A673 (cell line): ENCODE data around the gene GSG1L. TPM values are rescaled to one million over a fixed set of nuclear protein-coding genes. Genes with fewer than 3 reads are reported as not detected.

Source experiments
- BruUV-seq: library from RNA; stranded (reverse); fragments of 400-500 nt; replicated peaks from 2 replicates; lab custom pipeline; 2021; lab: Mats Ljungman, UMichigan
- CTCF ChIA-PET: fragments of 300-600 bp; sonication (Branson Sonifier 250); formaldehyde crosslinking; loops from one replicate; lab custom pipeline; 2022; ENCODE audit warnings: antibody characterized with exemption; lab: Charles Lee
- POLR2A ChIA-PET: fragments of 300-600 bp; sonication (Branson Sonifier 250); formaldehyde crosslinking; loops from one replicate; lab custom pipeline; 2022; ENCODE audit warnings: antibody characterized with exemption; ENCODE audit not compliant: low non-redundant PET; lab: Charles Lee
- DNase-seq: peaks from one replicate; pipeline ENCODE4 v3.0.0-alpha.2; 2015; ENCODE audit warnings: low spot score
- H3K27ac ChIP-seq: fragments of 200-600 bp; sonication (generic); 2 replicates; pipeline ENCODE4 v1.5.1; 2016; ENCODE audit warnings: mixed run types, low read depth, mild to moderate bottlenecking, mixed read lengths, antibody characterized with exemption, low read length; ENCODE audit not compliant: poor library complexity, severe bottlenecking
- H3K27me3 ChIP-seq: fragments of 200-600 bp; sonication (generic); replicated peaks from 2 replicates; pipeline ENCODE4 v1.6.1; 2017; ENCODE audit warnings: mixed run types, low read depth, mild to moderate bottlenecking, mixed read lengths, antibody characterized with exemption, low read length; ENCODE audit not compliant: insufficient read depth, poor library complexity
- H3K36me3 ChIP-seq: fragments of 200-600 bp; sonication (generic); 2 replicates; pipeline ENCODE4 v1.6.1; 2016; ENCODE audit warnings: mixed run types, mild to moderate bottlenecking, mixed read lengths, antibody characterized with exemption, low read length; ENCODE audit not compliant: insufficient read depth, poor library complexity, severe bottlenecking
- H3K4me1 ChIP-seq: fragments of 200-600 bp; sonication (generic); 2 replicates; pipeline ENCODE4 v1.6.1; 2017; ENCODE audit warnings: mixed run types, mild to moderate bottlenecking, mixed read lengths, antibody characterized with exemption, low read length; ENCODE audit not compliant: insufficient read depth, poor library complexity, severe bottlenecking
- H3K4me3 ChIP-seq: fragments of 200-600 bp; sonication (generic); 2 replicates; pipeline ENCODE4 v1.5.1; 2016; ENCODE audit warnings: low read depth, mixed run types, mild to moderate bottlenecking, mixed read lengths, low read length; ENCODE audit not compliant: poor library complexity, severe bottlenecking
- H3K9me3 ChIP-seq: fragments of 200-600 bp; sonication (generic); 2 replicates; pipeline ENCODE4 v1.6.1; 2016; ENCODE audit warnings: mixed run types, low read depth, mild to moderate bottlenecking, mixed read lengths, antibody characterized with exemption, low read length; ENCODE audit not compliant: poor library complexity, severe bottlenecking
- EZH2 ChIP-seq: fragments of 200-600 bp; sonication (generic); IDR thresholded peaks from 2 replicates; pipeline ENCODE4 v1.6.1; 2017; ENCODE audit warnings: borderline replicate concordance, low read depth, mild to moderate bottlenecking, mixed read lengths, antibody characterized with exemption, low read length; ENCODE audit not compliant: poor library complexity, severe bottlenecking
- intact Hi-C: fragments of 100-400 bp; cut with micrococcal nuclease; formaldehyde crosslinking; loops from one replicate; pipeline ENCODE4 v1.10.0; 2022; ENCODE audit not compliant: unreplicated experiment
- total RNA-seq: library from RNA; stranded (reverse); gene quantifications from 2 replicates; pipeline ENCODE4 v1.2.3, GENCODE V29; 2021
- TF ChIP-seq, protein P1 (sequence below): fragments of 300-800, 200-600 bp; sonication (generic); conservative IDR thresholded peaks from 2 replicates; pipeline ENCODE4 v1.5.1; 2017; ENCODE audit warnings: low read depth, mild to moderate bottlenecking, antibody characterized with exemption, low read length, moderate library complexity, mixed read lengths

The GSG1L gene
- total RNA-seq, 1 experiment from 2014 or later = not detected

GRCh38 chr16:27923751-27924150 is 139.8 kb downstream of the GSG1L start:
- Histone ChIP-seq H3K27me3 (peaks cover 24% of the 10 kb centered on the region), H3K27ac (no peak overlapping the region), H3K36me3 (no peaks in the 10 kb centered on the region), H3K4me1 (no peaks in the 10 kb centered on the region), H3K4me3 (no peak overlapping the region), H3K9me3 (no peaks in the 10 kb centered on the region)
- DNase-seq = no peak
- ChIA-PET POLR2A (no interaction called here), CTCF (no interaction called here)
- intact Hi-C loops = no loop called here
- no TSS peak for BruUV-seq
- TF ChIP-seq EZH2 = no peak
- TF ChIP-seq, protein P1, sequence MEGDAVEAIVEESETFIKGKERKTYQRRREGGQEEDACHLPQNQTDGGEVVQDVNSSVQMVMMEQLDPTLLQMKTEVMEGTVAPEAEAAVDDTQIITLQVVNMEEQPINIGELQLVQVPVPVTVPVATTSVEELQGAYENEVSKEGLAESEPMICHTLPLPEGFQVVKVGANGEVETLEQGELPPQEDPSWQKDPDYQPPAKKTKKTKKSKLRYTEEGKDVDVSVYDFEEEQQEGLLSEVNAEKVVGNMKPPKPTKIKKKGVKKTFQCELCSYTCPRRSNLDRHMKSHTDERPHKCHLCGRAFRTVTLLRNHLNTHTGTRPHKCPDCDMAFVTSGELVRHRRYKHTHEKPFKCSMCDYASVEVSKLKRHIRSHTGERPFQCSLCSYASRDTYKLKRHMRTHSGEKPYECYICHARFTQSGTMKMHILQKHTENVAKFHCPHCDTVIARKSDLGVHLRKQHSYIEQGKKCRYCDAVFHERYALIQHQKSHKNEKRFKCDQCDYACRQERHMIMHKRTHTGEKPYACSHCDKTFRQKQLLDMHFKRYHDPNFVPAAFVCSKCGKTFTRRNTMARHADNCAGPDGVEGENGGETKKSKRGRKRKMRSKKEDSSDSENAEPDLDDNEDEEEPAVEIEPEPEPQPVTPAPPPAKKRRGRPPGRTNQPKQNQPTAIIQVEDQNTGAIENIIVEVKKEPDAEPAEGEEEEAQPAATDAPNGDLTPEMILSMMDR = no peak

DNA sequence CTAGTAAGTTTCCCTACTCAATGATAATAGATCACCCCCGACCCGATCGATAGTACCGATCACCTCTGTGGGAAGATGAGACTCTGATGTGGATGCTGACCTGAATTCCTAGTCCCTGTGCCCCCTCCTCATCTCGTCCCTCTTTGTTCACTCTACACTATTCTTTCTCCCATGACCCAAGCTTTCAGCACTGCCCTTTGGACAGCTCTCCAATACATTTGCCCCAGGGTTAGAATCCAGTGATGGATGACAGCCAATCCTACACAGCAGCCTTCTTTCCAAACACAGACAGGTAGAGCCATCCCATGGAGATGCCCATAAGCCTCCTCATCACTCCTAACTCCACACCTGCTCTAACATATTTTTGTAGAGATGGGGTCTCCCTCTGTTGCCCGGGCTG is 141.1 kb downstream of the GSG1L start:
- no peaks in the 10 kb centered on the region for H3K36me3 ChIP-seq
- peaks cover 21% of the 10 kb centered on the region for H3K27me3 ChIP-seq
- intact Hi-C loops = no loop called here
- POLR2A ChIA-PET = no interaction called here
- CTCF ChIA-PET = no interaction called here
- TF ChIP-seq, protein P1 = no peak
- TF ChIP-seq EZH2 = no peak
- no peak overlapping the region for H3K27ac ChIP-seq
- no peak overlapping the region for H3K4me3 ChIP-seq
- no TSS peak for BruUV-seq
- DNase-seq = no peak
- H3K9me3 ChIP-seq = no peaks in the 10 kb centered on the region
- no peaks in the 10 kb centered on the region for H3K4me1 ChIP-seq

GRCh38 chr16:27921134-27921533 is 142.4 kb downstream of the GSG1L start:
- DNase-seq = no peak
- ChIA-PET CTCF (no interaction called here), POLR2A (no interaction called here)
- BruUV-seq = no TSS peak
- Histone ChIP-seq H3K4me1 (no peaks in the 10 kb centered on the region), H3K9me3 (no peaks in the 10 kb centered on the region), H3K27me3 (peaks cover 24% of the 10 kb centered on the region), H3K36me3 (no peaks in the 10 kb centered on the region), H3K4me3 (no peak overlapping the region), H3K27ac (no peak overlapping the region)
- no peak for TF ChIP-seq EZH2
- TF ChIP-seq, protein P1 = no peak
- intact Hi-C loops = no loop called here
